COLO668 (cell line): ENCODE measurements around the gene CFAP410.

Experiments
- DNase-seq: peaks from one replicate; lab custom pipeline; 2025; ENCODE audit not compliant: unreplicated experiment; lab: John Stamatoyannopoulos, UW

CFAP410 gene

GRCh38 chr21:44300262-44300959 lies 38.8 kb downstream of the CFAP410 start:
- peak; percentile 85 for DNase-seq

- peak; percentile 83 for DNase-seq
These were observed 39.5 kb downstream of the CFAP410 start, which contains the start of gene PFKL for GRCh38 chr21:44299458-44300261. PFKL (plus strand) TSS chr21:44300053; CDS start chr21:44300106, 53 bp downstream.

- no peak for DNase-seq
These were observed 40.1 kb downstream of the CFAP410 start for GRCh38 chr21:44299085-44299457.

- DNase-seq, result no peak
These were observed 40.9 kb downstream of the CFAP410 start for GRCh38 chr21:44298301-44298700.

- DNase-seq, result peak; percentile 89
These were observed 41.5 kb downstream of the CFAP410 start for GRCh38 chr21:44297525-44298290.

- DNase-seq, result no peak
These were observed 42.3 kb downstream of the CFAP410 start for GRCh38 chr21:44296916-44297315.

GRCh38 chr21:44296103-44296519 lies 43.1 kb downstream of the CFAP410 start:
- no peak for DNase-seq

- DNase-seq, result no peak
These were observed 43.5 kb downstream of the CFAP410 start for GRCh38 chr21:44295646-44296045.

- peak; percentile 78 for DNase-seq
These were observed 44.0 kb downstream of the CFAP410 start for GRCh38 chr21:44295163-44295573.

- no peak for DNase-seq
These were observed 44.6 kb downstream of the CFAP410 start for GRCh38 chr21:44294391-44295162.

GRCh38 chr21:44293551-44294231 lies 45.5 kb downstream of the CFAP410 start:
- no peak for DNase-seq

- DNase-seq, result no peak
These were observed 46.4 kb downstream of the CFAP410 start for GRCh38 chr21:44292812-44293195.

- no peak for DNase-seq
These were observed 47.0 kb downstream of the CFAP410 start for GRCh38 chr21:44291936-44292811.

GRCh38 chr21:44291078-44291935 lies 47.9 kb downstream of the CFAP410 start:
- DNase-seq, result peak; percentile 86

- DNase-seq, result no peak
These were observed 48.7 kb downstream of the CFAP410 start for GRCh38 chr21:44290327-44291077.

GRCh38 chr21:44289381-44290010 lies 49.7 kb downstream of the CFAP410 start:
- DNase-seq, result no peak
